ENCODE measurements around the gene PAX2. TPM values are rescaled to one million over a fixed set of nuclear protein-coding genes. Genes with fewer than 3 reads are reported as not detected.

PAX2 gene
- total and polyA plus RNA-seq, 2 of the 8 experiments (the other 6 are each of a cell fraction or from before 2014, with no cell fraction given), result 0.02 TPM; not detected in 1

- TF ChIP-seq E2F6 (IDR thresholded peaks at IDR 0.05) (no peak), EGR1 (IDR thresholded peaks at IDR 0.05; ENCODE audit: borderline replicate concordance, low read depth, low read length) (no peak), KDM5A (IDR thresholded peaks at IDR 0.05; ENCODE audit: low read length) (no peak), POLR2AphosphoS5 (IDR thresholded peaks at IDR 0.05; ENCODE audit: low read depth, low read length) (no peak), CEBPB (IDR thresholded peaks at IDR 0.05; ENCODE audit: low read depth, low read length) (no peak), GABPA (IDR thresholded peaks at IDR 0.05; ENCODE audit: borderline replicate concordance, insufficient read depth, low read length) (no peak), CHD7 (IDR thresholded peaks at IDR 0.05; ENCODE audit: insufficient replicate concordance, low read length) (no peak)
These were observed 36.0 kb upstream of the PAX2 start (continued) for GRCh38 chr10:100709146-100710082.

Measured in H1 (cell line).